Sigmoid colon (tissue), 3 donors: ENCODE measurements around the gene PBX3.

Experiments
- CTCF ChIP-seq, 4 experiments: fragments of 450-650 bp in 3 of 4; fragments of 200-600 bp in 1 of 4; IDR thresholded peaks; one replicate each; pipeline ENCODE4 v1.5.1; 2016 to 2019; ENCODE audit warnings: antibody characterized with exemption in 4 of 4, mild to moderate bottlenecking in 3 of 4, moderate library complexity in 2 of 4
- POLR2A ChIP-seq, 2 donors: fragments of 450-650 bp; IDR thresholded peaks; one replicate each; pipeline ENCODE4 v1.6.1; 2016; ENCODE audit warnings: antibody characterized with exemption in 2 of 2, mild to moderate bottlenecking in 2 of 2, moderate library complexity in 2 of 2

- no peak for TF ChIP-seq CTCF (IDR thresholded peaks at IDR 0.05)
- TF ChIP-seq POLR2A (IDR thresholded peaks at IDR 0.05) = no peak
Measured at GRCh38 chr9:125851979-125852378, 104.8 kb downstream of the PBX3 start.
